Neural progenitor cell (in vitro differentiated cells): ENCODE results near the gene TSPAN2. TPM values are rescaled to one million over a fixed set of nuclear protein-coding genes. Genes with fewer than 3 reads are reported as not detected.

Experiments
- DNase-seq: peaks from one replicate; pipeline ENCODE4 v3.0.0-alpha.2; 2016; ENCODE audit warnings: low spot score
- H2AFZ ChIP-seq: fragments of 200-600 bp; sonication (generic); replicated peaks from 2 replicates; pipeline ENCODE4 v1.6.1; 2016; ENCODE audit warnings: antibody characterized with exemption
- H3F3A ChIP-seq: fragments of 200-600 bp; sonication (generic); 2 replicates; pipeline ENCODE4 v1.6.1; 2016; ENCODE audit warnings: antibody characterized with exemption, low read depth
- H3K27ac ChIP-seq: fragments of 200-600 bp; sonication (generic); 2 replicates; pipeline ENCODE4 v1.5.1; 2016; ENCODE audit warnings: mild to moderate bottlenecking
- H3K27me3 ChIP-seq: fragments of 200-600 bp; sonication (generic); 2 replicates; pipeline ENCODE4 v1.6.1; 2016; ENCODE audit warnings: mild to moderate bottlenecking, moderate library complexity
- H3K36me3 ChIP-seq: fragments of 200-600 bp; sonication (generic); 2 replicates; pipeline ENCODE4 v1.5.1; 2016
- H3K4me1 ChIP-seq: fragments of 200-600 bp; sonication (generic); 2 replicates; pipeline ENCODE4 v1.6.1; 2016; ENCODE audit warnings: mixed run types
- H3K4me2 ChIP-seq: fragments of 200-600 bp; sonication (generic); 2 replicates; pipeline ENCODE4 v1.6.1; 2016
- H3K4me3 ChIP-seq: fragments of 200-600 bp; sonication (generic); 2 replicates; pipeline ENCODE4 v1.5.1; 2016
- H3K79me2 ChIP-seq: fragments of 200-600 bp; sonication (generic); 2 replicates; pipeline ENCODE4 v1.6.1; 2016; ENCODE audit warnings: low read depth
- H3K9ac ChIP-seq: fragments of 200-600 bp; sonication (generic); 2 replicates; pipeline ENCODE4 v1.6.1; 2016
- H3K9me3 ChIP-seq: fragments of 200-600 bp; sonication (generic); 2 replicates; pipeline ENCODE4 v1.5.1; 2016; ENCODE audit warnings: low read depth
- H4K20me1 ChIP-seq: fragments of 200-600 bp; sonication (generic); 2 replicates; pipeline ENCODE4 v1.6.1; 2016; ENCODE audit warnings: low read depth
- H3K27ac Mint-ChIP-seq: 3 replicates; pipeline ENCODE4 v1.8.0; 2021; ENCODE audit warnings: mixed read lengths
- H3K27me3 Mint-ChIP-seq: 2 replicates; pipeline ENCODE4 v1.8.0; 2022; ENCODE audit warnings: low read depth, mild to moderate bottlenecking, inconsistent platforms, moderate library complexity, mixed read lengths; ENCODE audit not compliant: insufficient read depth
- H3K36me3 Mint-ChIP-seq: 3 replicates; pipeline ENCODE4 v1.8.0; 2021; ENCODE audit warnings: mixed read lengths
- H3K4me1 Mint-ChIP-seq: 3 replicates; pipeline ENCODE4 v1.8.0; 2021; ENCODE audit warnings: mixed read lengths
- H3K4me3 Mint-ChIP-seq: 3 replicates; pipeline ENCODE4 v1.8.0; 2021; ENCODE audit warnings: mild to moderate bottlenecking, moderate library complexity, mixed read lengths
- H3K9me3 Mint-ChIP-seq: 3 replicates; pipeline ENCODE4 v1.8.0; 2020; ENCODE audit warnings: mixed read lengths
- CTCF ChIP-seq: fragments of 200-600 bp; sonication (generic); IDR thresholded peaks from 2 replicates; pipeline ENCODE4 v1.5.1; 2017; ENCODE audit warnings: antibody characterized with exemption, mild to moderate bottlenecking
- EZH2 ChIP-seq: fragments of 200-600 bp; sonication (generic); IDR thresholded peaks from 2 replicates; pipeline ENCODE4 v1.6.1; 2017; ENCODE audit warnings: antibody characterized with exemption, mild to moderate bottlenecking, moderate library complexity
- EZH2phosphoT487 ChIP-seq: fragments of 200-600 bp; sonication (generic); IDR thresholded peaks from 2 replicates; pipeline ENCODE4 v1.6.1; 2017; ENCODE audit warnings: antibody characterized with exemption
- total RNA-seq: library from RNA; depleted of rRNA; stranded (reverse); fragments of >200 nt; gene quantifications from 2 replicates; pipeline ENCODE4 v1.2.3, GENCODE V29; 2015; ENCODE audit warnings: low replicate concordance

TSPAN2 gene
- total RNA-seq, 1 donor from 2014 or later, result 19.7 TPM

DNA sequence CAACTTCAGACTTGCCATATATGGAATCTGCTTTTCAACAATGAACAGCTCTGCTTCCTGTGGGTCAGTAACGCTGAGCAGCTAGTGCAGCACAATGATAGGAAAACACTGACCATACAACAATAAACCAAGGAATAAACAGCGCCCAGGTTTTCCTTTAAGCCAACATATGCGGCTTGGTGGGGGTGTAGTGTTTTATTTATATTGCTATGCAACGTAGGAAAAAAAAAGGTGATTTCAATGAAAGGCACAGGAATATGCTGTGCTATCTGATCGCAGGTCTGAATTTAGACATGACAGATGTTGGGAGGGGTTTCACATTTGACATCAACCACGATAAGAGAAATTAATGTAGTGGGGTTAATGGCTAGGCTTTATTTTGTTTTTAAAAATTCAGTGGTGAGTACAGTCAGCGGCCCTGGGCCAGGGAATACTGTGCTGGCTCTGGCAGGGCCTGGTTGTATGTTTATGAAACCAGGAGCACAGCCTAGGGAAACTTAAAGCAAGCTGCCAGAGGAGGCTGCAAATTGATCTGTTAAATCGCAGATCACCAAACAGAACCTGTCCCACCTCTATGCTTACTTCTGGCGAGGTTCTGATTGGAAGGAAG lies 4.3 kb downstream of the TSPAN2 start:
- Histone ChIP-seq H3K4me2 (no peak overlapping the region), H3K27ac (no peak overlapping the region), H3K4me3 (no peak overlapping the region), H3K9ac (no peak overlapping the region), H3K9me3 (no peaks in the 10 kb centered on the region), H3K79me2 (no peaks in the 10 kb centered on the region), H3K36me3 (no peaks in the 10 kb centered on the region), H4K20me1 (no peaks in the 10 kb centered on the region), H3K4me1 (peaks cover 5% of the 10 kb centered on the region), H3K27me3 (no peaks in the 10 kb centered on the region), H3F3A (no peaks in the 10 kb centered on the region), H2AFZ (no peak overlapping the region)
- H3K4me3 Mint-ChIP-seq, result no peak overlapping the region
- H3K4me1 Mint-ChIP-seq, result peaks cover 29% of the 10 kb centered on the region
- no peak for TF ChIP-seq CTCF
- TF ChIP-seq EZH2phosphoT487, result no peak
- TF ChIP-seq EZH2, result no peak
- H3K36me3 Mint-ChIP-seq, result no peaks in the 10 kb centered on the region
- H3K27ac Mint-ChIP-seq, result no peak overlapping the region
- H3K9me3 Mint-ChIP-seq, result peaks cover 2% of the 10 kb centered on the region
- H3K27me3 Mint-ChIP-seq, result peaks cover 13% of the 10 kb centered on the region
- no peak for DNase-seq

DNA sequence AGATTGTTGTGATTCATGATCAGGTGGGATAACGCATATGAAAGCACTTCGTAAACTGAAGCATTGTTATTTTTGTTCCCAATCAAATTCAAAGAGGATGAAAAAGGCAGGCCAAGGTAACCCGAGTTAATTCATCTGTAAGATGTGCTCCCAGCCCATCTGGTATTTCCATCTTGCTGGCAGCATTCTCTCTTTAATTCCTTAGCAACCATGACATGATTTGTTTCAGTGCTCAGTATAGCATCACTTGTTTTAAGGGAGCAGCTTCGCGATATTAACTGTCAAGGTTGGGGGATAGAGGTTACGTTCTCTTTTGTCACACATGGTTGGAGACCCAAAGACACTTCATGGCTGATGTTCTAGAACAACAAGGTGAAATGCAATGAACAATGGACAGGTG lies 6.4 kb downstream of the TSPAN2 start:
- peaks cover 23% of the 10 kb centered on the region for H3K4me1 Mint-ChIP-seq
- H2AFZ ChIP-seq, result no peak overlapping the region
- no peak overlapping the region for H3K9ac ChIP-seq
- no peak overlapping the region for H3K4me3 Mint-ChIP-seq
- H3K79me2 ChIP-seq, result no peaks in the 10 kb centered on the region
- no peak for DNase-seq
- H3K36me3 Mint-ChIP-seq, result no peaks in the 10 kb centered on the region
- H3K4me2 ChIP-seq, result no peak overlapping the region
- no peaks in the 10 kb centered on the region for H4K20me1 ChIP-seq
- no peaks in the 10 kb centered on the region for H3F3A ChIP-seq
- no peaks in the 10 kb centered on the region for H3K27me3 ChIP-seq
- H3K9me3 Mint-ChIP-seq, result peaks cover under 1% of the 10 kb centered on the region
- H3K4me3 ChIP-seq, result no peak overlapping the region
- peaks cover under 1% of the 10 kb centered on the region for H3K27me3 Mint-ChIP-seq
- no peak for TF ChIP-seq EZH2phosphoT487
- TF ChIP-seq CTCF, result no peak
- no peak for TF ChIP-seq EZH2
- no peak overlapping the region for H3K27ac Mint-ChIP-seq
- peaks cover 5% of the 10 kb centered on the region for H3K4me1 ChIP-seq
- no peaks in the 10 kb centered on the region for H3K36me3 ChIP-seq
- no peak overlapping the region for H3K27ac ChIP-seq
- no peaks in the 10 kb centered on the region for H3K9me3 ChIP-seq

DNA sequence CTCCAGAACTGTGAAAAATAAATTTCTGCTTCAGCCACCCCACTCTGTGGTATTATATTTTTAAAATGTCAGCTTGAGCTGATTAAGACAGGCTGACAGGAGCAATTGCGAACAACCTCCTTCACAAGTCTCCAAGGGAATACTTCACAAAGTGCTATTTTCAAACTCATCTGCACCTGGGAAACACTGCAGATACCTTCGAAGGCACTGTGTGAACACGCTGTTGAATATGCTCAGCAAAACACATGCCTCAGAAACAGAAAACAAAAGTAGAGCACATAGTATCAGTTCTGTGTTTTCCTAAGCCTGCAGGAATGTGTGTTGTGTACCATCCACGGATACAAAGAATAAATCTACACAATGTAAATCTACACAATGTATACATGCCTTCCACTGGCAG lies 10.6 kb downstream of the TSPAN2 start:
- no peak overlapping the region for H3K27ac Mint-ChIP-seq
- H3K27ac ChIP-seq, result no peak overlapping the region

More for the DNA sequence above, 10.6 kb downstream of the TSPAN2 start:
- Mint-ChIP-seq H3K4me3 (no peak overlapping the region), H3K27me3 (no peaks in the 10 kb centered on the region), H3K9me3 (no peaks in the 10 kb centered on the region), H3K36me3 (no peaks in the 10 kb centered on the region), H3K4me1 (peaks cover 26% of the 10 kb centered on the region)
- no peak overlapping the region for H3K4me3 ChIP-seq
- H4K20me1 ChIP-seq, result no peaks in the 10 kb centered on the region
- no peaks in the 10 kb centered on the region for H3K79me2 ChIP-seq
- H3K9me3 ChIP-seq, result no peaks in the 10 kb centered on the region
- H3K9ac ChIP-seq, result no peak overlapping the region
- no peak overlapping the region for H2AFZ ChIP-seq
- H3K27me3 ChIP-seq, result no peaks in the 10 kb centered on the region
- no peak for DNase-seq
- no peak for TF ChIP-seq EZH2phosphoT487
- TF ChIP-seq CTCF, result no peak
- TF ChIP-seq EZH2, result no peak
- no peaks in the 10 kb centered on the region for H3K36me3 ChIP-seq
- H3K4me1 ChIP-seq, result peaks cover 9% of the 10 kb centered on the region
- H3F3A ChIP-seq, result no peaks in the 10 kb centered on the region
- H3K4me2 ChIP-seq, result no peak overlapping the region
